Fibroblast of skin of left quadriceps (primary cell): ENCODE measurements around the gene INPP5E.

Experiments
- DNase-seq, 2 experiments: peaks; one replicate each; pipeline ENCODE4 v3.0.0-alpha.2; 2013; ENCODE audit warnings: low read depth in 2 of 2

Gene INPP5E

GRCh38 chr9:136385015-136385414 is 54.6 kb downstream of the INPP5E start:
- DNase-seq: no peak

GRCh38 chr9:136383436-136383835 is 56.2 kb downstream of the INPP5E start:
- DNase-seq: no peak

GRCh38 chr9:136381966-136382513 is 57.6 kb downstream of the INPP5E start:
- DNase-seq: no peak

- DNase-seq: no peak
Observed at GRCh38 chr9:136381311-136381710, 58.3 kb downstream of the INPP5E start.

- DNase-seq: no peak
Observed at GRCh38 chr9:136380381-136380780, 59.3 kb downstream of the INPP5E start.

GRCh38 chr9:136379891-136380290 is 59.8 kb downstream of the INPP5E start:
- DNase-seq: no peak

- DNase-seq: no peak
Observed at GRCh38 chr9:136379401-136379800, 60.2 kb downstream of the INPP5E start.

- DNase-seq: no peak
Observed at GRCh38 chr9:136379003-136379287, 60.7 kb downstream of the INPP5E start.
